ENCODE results near the gene KY.
A peak's percentile ranks its signal among the peaks of the same experiment; 100 is the strongest.

Gene KY

GRCh38 chr3:134650431-134651346 lies at the start of gene KY:
Gene KY (minus strand): TSS chr3:134651022. CDS start chr3:134650960, 62 bp downstream.
- peak in 1 of 2 experiments; percentile 30 for DNase-seq

GRCh38 chr3:134699721-134700120 lies 48.9 kb upstream of the KY start:
- DNase-seq = no peak

GRCh38 chr3:134699141-134699711 lies 48.4 kb upstream of the KY start:
- DNase-seq = no peak

GRCh38 chr3:134697830-134698689 lies 47.2 kb upstream of the KY start:
- DNase-seq = no peak

- no peak for DNase-seq
Observed at GRCh38 chr3:134696155-134696554, 45.3 kb upstream of the KY start.

- no peak for DNase-seq
Observed at GRCh38 chr3:134694946-134695543, 44.2 kb upstream of the KY start.

GRCh38 chr3:134694466-134694865 lies 43.6 kb upstream of the KY start:
- DNase-seq = no peak

GRCh38 chr3:134693804-134694203 lies 43.0 kb upstream of the KY start:
- DNase-seq = no peak

GRCh38 chr3:134693226-134693625 lies 42.4 kb upstream of the KY start:
- DNase-seq = no peak

GRCh38 chr3:134690226-134690625 lies 39.4 kb upstream of the KY start:
- no peak for DNase-seq

GRCh38 chr3:134687642-134688041 lies 36.8 kb upstream of the KY start:
- no peak for DNase-seq

- DNase-seq = no peak
Observed at GRCh38 chr3:134685929-134686802, 35.3 kb upstream of the KY start.

- DNase-seq = no peak
Observed at GRCh38 chr3:134682196-134682880, 31.5 kb upstream of the KY start.

GRCh38 chr3:134681522-134681900 lies 30.7 kb upstream of the KY start:
- DNase-seq = no peak

- no peak for DNase-seq
Observed at GRCh38 chr3:134680796-134681521, 30.1 kb upstream of the KY start.

GRCh38 chr3:134677987-134678308 lies 27.1 kb upstream of the KY start:
- DNase-seq = no peak

GRCh38 chr3:134677196-134677986 lies 26.6 kb upstream of the KY start:
- peak; percentile 22 to 35 for DNase-seq

GRCh38 chr3:134675726-134676256 lies 25.0 kb upstream of the KY start:
- DNase-seq = no peak

- DNase-seq = no peak
Observed at GRCh38 chr3:134672571-134672970, 21.7 kb upstream of the KY start.

- DNase-seq = no peak
Observed at GRCh38 chr3:134667956-134668355, 17.1 kb upstream of the KY start.

Data from activated T-cell treated with anti-CD3 and anti-CD28 coated beads, Interleukin-2, amount 50 U/mL, for 48 hours (primary cell).